Measurements from ENCODE around the gene POLG. TPM values are rescaled to one million over a fixed set of nuclear protein-coding genes. Genes with fewer than 3 reads are reported as not detected.

POLG gene
- polyA plus RNA-seq, 1 donor: 46.0 TPM

DNA sequence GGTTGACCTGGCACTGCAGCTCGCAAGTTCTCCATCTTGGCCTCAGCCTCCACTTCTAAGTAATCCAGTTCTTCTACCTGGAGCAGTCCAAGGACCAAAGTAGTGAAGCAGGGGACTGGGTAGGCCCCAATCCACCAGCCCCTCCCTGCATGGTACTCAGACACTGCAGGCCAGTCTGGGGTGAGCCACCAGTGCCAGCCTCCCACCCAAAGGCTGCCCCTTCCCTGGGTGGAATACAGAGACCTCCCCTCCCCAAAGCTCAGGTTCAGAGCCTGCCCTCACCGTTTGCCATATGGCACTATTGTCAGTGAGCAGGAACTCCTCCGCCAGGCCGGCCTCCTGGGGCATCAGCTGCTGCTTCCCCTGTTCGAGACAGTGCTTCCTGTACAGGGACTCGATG is 10.8 kb downstream of the POLG start:
- no CpG with 5 or more reads among the region's 6 CpGs for WGBS (ENCODE audit: insufficient coverage, low lambda C conversion rate)
- DNase-seq: no peak
- H3K27ac ChIP-seq (ENCODE audit: low read length): no peak overlapping the region
- no peak overlapping the region for H3K4me3 ChIP-seq (ENCODE audit: low read length)
- H3K9me3 ChIP-seq (ENCODE audit: control insufficient read depth, low read depth, low read length): no peaks in the 10 kb centered on the region
- no peaks in the 10 kb centered on the region for H3K4me1 ChIP-seq (ENCODE audit: control insufficient read depth, insufficient read depth, low read length)
- H3K27me3 ChIP-seq (ENCODE audit: control insufficient read depth, insufficient read depth, low read length): no peaks in the 10 kb centered on the region
- H3K36me3 ChIP-seq (ENCODE audit: control insufficient read depth, insufficient read depth, low read length): peaks cover 99% of the 10 kb centered on the region

DNA sequence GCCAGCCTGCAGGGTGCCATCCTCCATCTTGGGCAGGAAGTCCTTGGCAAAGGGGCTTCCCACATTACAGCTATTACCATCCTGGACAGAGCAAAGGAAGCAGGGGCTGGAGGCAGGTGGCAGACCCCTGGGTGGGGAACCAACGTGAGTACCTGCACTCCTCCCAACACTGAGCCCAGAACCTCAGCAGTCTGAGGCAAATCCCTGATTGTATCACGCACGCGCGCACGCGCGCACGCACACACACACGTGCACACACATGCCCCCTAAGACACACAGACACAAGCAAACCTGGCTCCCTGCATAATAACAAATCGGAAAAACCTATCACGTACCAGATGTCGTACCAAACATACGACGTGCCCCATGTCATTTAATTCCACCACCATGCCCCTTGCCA is 11.8 kb downstream of the POLG start:
- no peak for DNase-seq
- Histone ChIP-seq H3K36me3 (ENCODE audit: control insufficient read depth, insufficient read depth, low read length) (peaks cover 97% of the 10 kb centered on the region), H3K27ac (ENCODE audit: low read length) (no peak overlapping the region), H3K4me3 (ENCODE audit: low read length) (no peak overlapping the region), H3K27me3 (ENCODE audit: control insufficient read depth, insufficient read depth, low read length) (no peaks in the 10 kb centered on the region), H3K4me1 (ENCODE audit: control insufficient read depth, insufficient read depth, low read length) (no peaks in the 10 kb centered on the region), H3K9me3 (ENCODE audit: control insufficient read depth, low read depth, low read length) (no peaks in the 10 kb centered on the region)
- WGBS (ENCODE audit: insufficient coverage, low lambda C conversion rate): no CpG with 5 or more reads among the region's 15 CpGs

DNA sequence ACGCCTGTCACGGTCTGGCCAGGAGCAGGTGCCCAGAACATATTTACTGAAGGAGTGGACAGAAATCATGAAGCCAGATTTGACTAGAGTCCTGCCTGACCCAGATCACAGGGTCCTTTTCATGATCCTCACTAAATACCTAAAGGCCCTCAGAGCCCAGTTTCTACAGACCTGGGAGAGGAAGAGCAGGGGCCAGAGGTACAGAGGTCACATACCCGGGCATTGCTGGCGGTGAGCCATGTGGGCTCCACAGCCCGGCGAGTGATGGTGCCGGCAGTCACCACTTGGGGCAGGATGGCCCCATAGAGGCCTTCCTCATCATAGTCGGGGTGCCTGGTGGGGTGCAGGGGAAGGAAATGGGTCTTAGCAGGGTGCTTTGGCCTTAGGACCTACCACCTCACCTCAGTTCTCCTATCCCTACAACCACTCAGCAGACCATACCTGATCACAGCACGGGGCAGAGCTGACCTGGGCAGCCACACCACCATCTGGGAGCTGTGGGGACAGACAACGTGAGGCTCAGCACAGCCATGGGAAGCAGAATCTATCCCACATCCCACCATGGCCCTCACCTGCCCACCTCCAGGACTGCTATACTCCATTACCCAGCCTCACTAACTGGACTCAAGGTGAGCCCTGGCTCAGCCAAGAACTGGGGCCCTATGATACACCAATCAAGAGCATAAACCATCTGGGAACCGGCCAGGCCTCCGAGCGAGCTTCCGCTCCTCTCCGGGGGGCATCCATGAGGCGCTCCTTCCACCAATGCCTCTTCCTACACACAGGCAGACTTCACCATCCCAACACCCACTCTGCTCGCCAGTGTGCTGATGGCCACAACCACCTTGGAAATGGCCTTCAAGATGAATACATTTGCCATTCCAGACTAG is 12.9 kb downstream of the POLG start:
- peak in 1 of 2 donors; percentile 25 for DNase-seq
- peaks cover 97% of the 10 kb centered on the region for H3K36me3 ChIP-seq (ENCODE audit: control insufficient read depth, insufficient read depth, low read length)
- no CpG with 5 or more reads among the region's 17 CpGs for WGBS (ENCODE audit: insufficient coverage, low lambda C conversion rate)

DNA sequence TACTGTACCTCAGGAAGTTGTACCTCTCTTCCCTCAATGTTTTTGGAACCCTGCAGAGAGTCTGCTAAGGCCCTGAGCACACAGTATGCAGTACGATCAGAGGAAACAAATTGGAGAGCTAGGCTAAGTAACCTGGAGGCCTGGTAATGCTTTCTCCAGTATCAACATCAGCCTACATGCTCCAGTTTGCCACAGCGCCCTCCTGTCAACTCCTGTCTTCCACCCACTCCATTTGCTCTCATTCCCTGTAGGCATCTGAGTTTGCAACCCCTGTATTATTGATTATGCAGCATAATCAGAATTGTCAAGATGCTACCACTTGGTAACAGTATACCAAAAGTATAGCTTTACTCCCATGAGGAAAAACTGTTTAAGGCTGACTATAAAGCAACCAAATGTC is 14.4 kb downstream of the POLG start:
- H3K4me1 ChIP-seq (ENCODE audit: control insufficient read depth, insufficient read depth, low read length): no peaks in the 10 kb centered on the region
- WGBS (ENCODE audit: insufficient coverage, low lambda C conversion rate): no CpG with 5 or more reads among the region's 2 CpGs
- no peaks in the 10 kb centered on the region for H3K27me3 ChIP-seq (ENCODE audit: control insufficient read depth, insufficient read depth, low read length)
- no peak overlapping the region for H3K4me3 ChIP-seq (ENCODE audit: low read length)
- no peaks in the 10 kb centered on the region for H3K9me3 ChIP-seq (ENCODE audit: control insufficient read depth, low read depth, low read length)
- H3K36me3 ChIP-seq (ENCODE audit: control insufficient read depth, insufficient read depth, low read length): peaks cover 97% of the 10 kb centered on the region
- no peak overlapping the region for H3K27ac ChIP-seq (ENCODE audit: low read length)
- DNase-seq: no peak

More for the DNA sequence above, 12.9 kb downstream of the POLG start:
- no peaks in the 10 kb centered on the region for H3K9me3 ChIP-seq (ENCODE audit: control insufficient read depth, low read depth, low read length)
- no peaks in the 10 kb centered on the region for H3K4me1 ChIP-seq (ENCODE audit: control insufficient read depth, insufficient read depth, low read length)
- no peak overlapping the region for H3K4me3 ChIP-seq (ENCODE audit: low read length)
- H3K27me3 ChIP-seq (ENCODE audit: control insufficient read depth, insufficient read depth, low read length): no peaks in the 10 kb centered on the region
- H3K27ac ChIP-seq (ENCODE audit: low read length): no peak overlapping the region

DNA sequence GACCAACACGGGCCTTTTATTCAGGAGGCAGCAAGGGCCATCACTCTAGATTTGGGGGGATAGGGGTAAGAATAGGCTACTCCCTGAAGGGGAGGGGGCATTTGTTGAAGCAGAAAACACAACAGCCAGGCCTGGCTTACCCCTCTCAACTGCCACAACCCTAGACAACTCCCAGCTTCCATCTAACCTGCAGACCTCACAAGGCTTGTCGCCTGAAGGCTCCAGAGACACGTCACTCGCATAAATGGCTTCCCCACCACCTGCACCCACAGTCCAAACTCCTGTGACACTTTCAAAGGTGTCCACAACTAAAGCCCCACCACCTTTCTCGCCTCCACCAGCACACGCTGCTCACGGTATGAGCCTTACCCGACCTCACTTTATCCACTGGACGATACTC is 14.9 kb downstream of the POLG start:
- no peaks in the 10 kb centered on the region for H3K4me1 ChIP-seq (ENCODE audit: control insufficient read depth, insufficient read depth, low read length)
- WGBS (ENCODE audit: insufficient coverage, low lambda C conversion rate): no CpG with 5 or more reads among the region's 9 CpGs
- peaks cover 97% of the 10 kb centered on the region for H3K36me3 ChIP-seq (ENCODE audit: control insufficient read depth, insufficient read depth, low read length)
- H3K4me3 ChIP-seq (ENCODE audit: low read length): no peak overlapping the region
- no peak overlapping the region for H3K27ac ChIP-seq (ENCODE audit: low read length)
- DNase-seq: no peak
- no peaks in the 10 kb centered on the region for H3K27me3 ChIP-seq (ENCODE audit: control insufficient read depth, insufficient read depth, low read length)
- no peaks in the 10 kb centered on the region for H3K9me3 ChIP-seq (ENCODE audit: control insufficient read depth, low read depth, low read length)

DNA sequence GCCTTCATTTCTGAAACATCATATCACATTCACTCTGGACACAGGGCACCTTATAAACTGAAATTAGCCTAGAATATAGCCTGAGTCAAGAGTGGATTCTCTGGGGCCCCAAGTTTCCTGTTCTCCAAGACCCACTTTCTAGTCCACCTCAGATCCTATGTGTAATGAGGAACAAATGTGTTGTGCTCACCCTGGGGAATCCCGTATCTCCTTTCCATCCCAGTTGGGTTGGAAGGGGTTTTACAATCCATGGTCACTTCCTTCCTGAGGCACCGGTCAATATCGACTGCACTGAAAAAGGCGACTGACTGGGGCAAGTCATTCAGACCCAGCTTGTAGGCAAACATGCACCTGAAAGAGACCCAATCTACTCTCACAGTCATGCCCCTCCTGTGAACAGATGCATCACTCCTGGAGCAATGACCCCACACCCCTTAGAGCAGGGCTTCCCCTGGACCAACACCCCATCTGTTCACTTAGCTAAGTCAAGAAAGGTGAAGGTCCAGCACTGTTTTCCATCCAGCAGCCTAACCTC is 17.4 kb downstream of the POLG start:
- no peak overlapping the region for H3K4me3 ChIP-seq (ENCODE audit: low read length)
- no peak for DNase-seq
- H3K9me3 ChIP-seq (ENCODE audit: control insufficient read depth, low read depth, low read length): no peaks in the 10 kb centered on the region
- H3K27me3 ChIP-seq (ENCODE audit: control insufficient read depth, insufficient read depth, low read length): no peaks in the 10 kb centered on the region
- H3K4me1 ChIP-seq (ENCODE audit: control insufficient read depth, insufficient read depth, low read length): no peaks in the 10 kb centered on the region
- H3K27ac ChIP-seq (ENCODE audit: low read length): no peak overlapping the region
- WGBS (ENCODE audit: insufficient coverage, low lambda C conversion rate): no CpG with 5 or more reads among the region's 4 CpGs
- H3K36me3 ChIP-seq (ENCODE audit: control insufficient read depth, insufficient read depth, low read length): peaks cover 78% of the 10 kb centered on the region

DNA sequence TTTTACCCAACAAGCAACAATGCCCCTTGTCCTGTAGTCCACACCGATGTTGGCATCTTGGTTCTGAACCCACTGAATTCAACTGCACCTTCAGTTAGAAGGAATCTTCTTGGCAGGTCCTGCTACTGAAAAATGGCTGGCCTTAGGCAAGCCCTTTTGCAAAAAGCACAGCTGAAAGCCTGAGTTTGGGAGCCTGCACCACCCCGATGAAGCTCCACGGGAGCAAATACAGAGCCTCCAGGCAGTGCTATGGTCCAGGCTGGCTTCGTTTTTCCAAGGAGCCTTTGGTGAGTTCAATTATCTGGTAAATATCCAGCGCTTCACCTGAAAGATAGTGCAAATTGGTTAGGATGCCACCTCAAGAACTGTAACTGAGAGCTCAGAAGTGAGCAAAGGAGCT is 18.1 kb downstream of the POLG start:
- Histone ChIP-seq H3K9me3 (ENCODE audit: control insufficient read depth, low read depth, low read length) (no peaks in the 10 kb centered on the region), H3K36me3 (ENCODE audit: control insufficient read depth, insufficient read depth, low read length) (peaks cover 70% of the 10 kb centered on the region), H3K4me1 (ENCODE audit: control insufficient read depth, insufficient read depth, low read length) (no peaks in the 10 kb centered on the region), H3K27me3 (ENCODE audit: control insufficient read depth, insufficient read depth, low read length) (no peaks in the 10 kb centered on the region), H3K4me3 (ENCODE audit: low read length) (no peak overlapping the region), H3K27ac (ENCODE audit: low read length) (no peak overlapping the region)
- DNase-seq: no peak
- WGBS (ENCODE audit: insufficient coverage, low lambda C conversion rate): no CpG with 5 or more reads among the region's 5 CpGs

DNA sequence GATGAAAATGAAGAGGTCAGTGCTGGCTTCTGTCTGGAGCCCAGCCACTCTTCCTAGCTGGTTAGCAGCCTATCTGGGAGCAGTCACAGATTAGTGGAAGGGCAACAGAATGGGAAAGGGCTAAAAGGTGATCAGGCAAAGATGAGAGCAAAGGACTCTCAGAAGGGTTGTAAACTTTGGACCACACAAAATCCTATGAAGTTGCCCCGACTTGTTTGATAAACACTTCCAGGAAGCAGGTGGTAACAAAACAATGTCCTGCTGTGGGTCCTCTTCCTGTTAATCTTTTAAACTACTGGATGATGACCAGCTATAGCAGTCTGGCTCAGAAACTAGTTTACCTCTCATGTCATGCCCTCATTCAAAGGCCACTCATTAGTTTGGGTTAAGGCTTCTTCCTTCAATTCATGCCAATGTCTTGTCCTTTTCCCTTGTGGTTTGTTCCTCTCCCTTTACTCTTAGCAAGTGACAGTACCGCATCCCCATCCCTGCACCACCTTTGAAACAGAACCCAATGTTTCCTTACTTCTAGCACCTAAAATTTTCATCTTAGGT is 19.2 kb downstream of the POLG start:
- Histone ChIP-seq H3K4me1 (ENCODE audit: control insufficient read depth, insufficient read depth, low read length) (no peaks in the 10 kb centered on the region), H3K27ac (ENCODE audit: low read length) (no peak overlapping the region), H3K9me3 (ENCODE audit: control insufficient read depth, low read depth, low read length) (no peaks in the 10 kb centered on the region), H3K36me3 (ENCODE audit: control insufficient read depth, insufficient read depth, low read length) (peaks cover 60% of the 10 kb centered on the region), H3K4me3 (ENCODE audit: low read length) (no peak overlapping the region), H3K27me3 (ENCODE audit: control insufficient read depth, insufficient read depth, low read length) (no peaks in the 10 kb centered on the region)
- whole genome bisulfite sequencing (ENCODE audit: insufficient coverage, low lambda C conversion rate): 100% methylated on average over 1 of the region's 2 CpGs
- DNase-seq: no peak

DNA sequence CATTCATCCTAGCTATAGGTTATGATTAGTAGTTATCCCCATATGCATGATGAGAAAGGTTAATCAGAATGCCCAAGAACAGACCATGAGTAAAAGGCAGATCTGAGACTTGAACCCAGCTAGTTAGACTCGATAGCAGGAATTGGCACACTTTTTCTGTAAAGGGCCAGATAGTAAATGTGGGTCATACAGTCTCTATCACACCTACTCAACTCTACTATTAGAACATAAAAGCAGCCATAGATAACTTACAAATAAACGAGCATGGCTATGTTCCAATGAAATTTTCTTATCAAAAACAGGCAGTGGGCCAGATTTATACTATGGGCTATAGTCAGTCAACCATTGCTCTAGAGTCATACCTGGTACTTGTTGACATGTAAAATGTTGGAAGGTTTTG is 24.6 kb downstream of the POLG start:
- no CpG with 5 or more reads among the region's 2 CpGs for WGBS (ENCODE audit: insufficient coverage, low lambda C conversion rate)
- H3K4me3 ChIP-seq (ENCODE audit: low read length): no peak overlapping the region
- H3K4me1 ChIP-seq (ENCODE audit: control insufficient read depth, insufficient read depth, low read length): no peaks in the 10 kb centered on the region
- H3K9me3 ChIP-seq (ENCODE audit: control insufficient read depth, low read depth, low read length): no peaks in the 10 kb centered on the region
- no peaks in the 10 kb centered on the region for H3K27me3 ChIP-seq (ENCODE audit: control insufficient read depth, insufficient read depth, low read length)
- H3K27ac ChIP-seq (ENCODE audit: low read length): no peak overlapping the region
- no peak for DNase-seq
- H3K36me3 ChIP-seq (ENCODE audit: control insufficient read depth, insufficient read depth, low read length): peaks cover 28% of the 10 kb centered on the region

DNA sequence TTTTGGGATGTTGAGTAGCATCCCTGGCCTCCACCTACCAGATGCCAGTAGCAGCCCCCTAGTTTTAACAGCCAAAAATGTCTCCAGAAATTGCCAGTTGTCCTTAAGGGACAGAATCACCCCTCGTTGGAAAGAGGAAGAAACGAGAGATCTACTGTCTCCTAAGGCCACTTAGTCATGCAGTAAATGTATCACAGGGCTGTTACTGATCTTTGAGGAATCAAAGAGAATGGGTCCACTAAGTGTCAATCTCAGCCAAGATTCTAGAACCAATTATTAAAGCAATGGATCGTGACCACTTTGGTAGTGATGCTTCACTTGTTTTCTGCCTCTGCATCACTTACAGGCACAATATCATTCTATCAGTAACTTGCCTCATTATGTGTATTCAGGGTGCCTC is 26.4 kb downstream of the POLG start:
- WGBS (ENCODE audit: insufficient coverage, low lambda C conversion rate): no CpG with 5 or more reads among the region's 3 CpGs
- H3K9me3 ChIP-seq (ENCODE audit: control insufficient read depth, low read depth, low read length): no peaks in the 10 kb centered on the region
- peaks cover 26% of the 10 kb centered on the region for H3K36me3 ChIP-seq (ENCODE audit: control insufficient read depth, insufficient read depth, low read length)
- H3K4me3 ChIP-seq (ENCODE audit: low read length): no peak overlapping the region
- no peaks in the 10 kb centered on the region for H3K27me3 ChIP-seq (ENCODE audit: control insufficient read depth, insufficient read depth, low read length)
- DNase-seq: no peak
- no peaks in the 10 kb centered on the region for H3K4me1 ChIP-seq (ENCODE audit: control insufficient read depth, insufficient read depth, low read length)
- H3K27ac ChIP-seq (ENCODE audit: low read length): no peak overlapping the region
